Naive thymus-derived CD4-positive, alpha-beta T cell (primary cell): ENCODE results near the gene COPE. TPM values are rescaled to one million over a fixed set of nuclear protein-coding genes. Genes with fewer than 3 reads are reported as not detected.

Experiments
- ATAC-seq: fragments of 150-1000 bp; cut with Tn5 transposase; 2 replicates; pipeline ENCODE4 v1.10.0; 2021; ENCODE audit warnings: mild to moderate bottlenecking, moderate library complexity
- CTCF ChIA-PET: fragments of 350-600 bp; sonication (Branson Sonifier 250); formaldehyde crosslinking; loops from one replicate; lab custom pipeline; 2021; ENCODE audit warnings: antibody characterized with exemption; lab: Charles Lee
- POLR2A ChIA-PET: fragments of 350-600 bp; sonication (Branson Sonifier 250); formaldehyde crosslinking; loops from one replicate; lab custom pipeline; 2021; ENCODE audit warnings: antibody characterized with exemption, inconsistent platforms; lab: Charles Lee
- DNase-seq, 9 donors: peaks; one replicate each; pipeline versions ENCODE4 v3.0.0 to v3.0.0-alpha.2; 2020 to 2022; ENCODE audit warnings: mixed read lengths in 1 of 9
- H3K27ac ChIP-seq: one replicate; pipeline ENCODE4 v1.7.0; 2013; ENCODE audit warnings: mild to moderate bottlenecking, low read depth, low read length, moderate library complexity
- H3K27me3 ChIP-seq, 2 donors: one replicate each; pipeline ENCODE4 v1.7.0; 2013; ENCODE audit warnings: low read length in 2 of 2, mild to moderate bottlenecking in 2 of 2, moderate library complexity in 2 of 2; ENCODE audit not compliant: control insufficient read depth in 2 of 2, insufficient read depth in 2 of 2
- H3K36me3 ChIP-seq, 3 experiments: 1 replicate in 2 of 3; 2 replicates in 1 of 3; pipeline ENCODE4 v1.7.0; 2013; ENCODE audit warnings: low read length in 3 of 3, mild to moderate bottlenecking in 3 of 3, moderate library complexity in 1 of 3; ENCODE audit not compliant: insufficient read depth in 3 of 3, control insufficient read depth in 2 of 3
- H3K4me1 ChIP-seq, 2 donors: one replicate each; pipeline ENCODE4 v1.7.0; 2013; ENCODE audit warnings: low read length in 2 of 2, mild to moderate bottlenecking in 2 of 2, moderate library complexity in 1 of 2; ENCODE audit not compliant: control insufficient read depth in 2 of 2, insufficient read depth in 2 of 2
- H3K4me3 ChIP-seq: 2 replicates; pipeline ENCODE4 v1.7.0; 2013; ENCODE audit warnings: mild to moderate bottlenecking, low read length
- H3K9me3 ChIP-seq, 3 experiments: 1 replicate in 2 of 3; 2 replicates in 1 of 3; pipeline ENCODE4 v1.7.0; 2013; ENCODE audit warnings: low read length in 3 of 3; ENCODE audit not compliant: control insufficient read depth in 2 of 3
- H3K27ac Mint-ChIP-seq, 9 donors: one replicate each; pipeline ENCODE4 v1.8.0; 2020 to 2022; ENCODE audit warnings: mixed read lengths in 9 of 9, mild to moderate bottlenecking in 8 of 9, moderate library complexity in 5 of 9, inconsistent platforms in 2 of 9
- H3K27me3 Mint-ChIP-seq, 5 donors: one replicate each; pipeline ENCODE4 v1.8.0; 2021 to 2022; ENCODE audit warnings: mixed read lengths in 5 of 5, mild to moderate bottlenecking in 1 of 5
- H3K36me3 Mint-ChIP-seq, 5 donors: one replicate each; pipeline ENCODE4 v1.8.0; 2020 to 2022; ENCODE audit warnings: mixed read lengths in 5 of 5, mild to moderate bottlenecking in 3 of 5, inconsistent platforms in 1 of 5
- H3K4me1 Mint-ChIP-seq, 7 donors: one replicate each; pipeline ENCODE4 v1.8.0; 2020 to 2022; ENCODE audit warnings: mixed read lengths in 7 of 7, mild to moderate bottlenecking in 3 of 7, inconsistent platforms in 1 of 7
- H3K4me3 Mint-ChIP-seq, 10 donors: one replicate each; pipeline ENCODE4 v1.8.0; 2020 to 2022; ENCODE audit warnings: mild to moderate bottlenecking in 10 of 10, mixed read lengths in 10 of 10, moderate library complexity in 6 of 10, inconsistent platforms in 2 of 10
- H3K9me3 Mint-ChIP-seq, 11 donors: one replicate each; pipeline ENCODE4 v1.8.0; 2020 to 2022; ENCODE audit warnings: mixed read lengths in 11 of 11, mild to moderate bottlenecking in 4 of 11, inconsistent platforms in 1 of 11, moderate library complexity in 1 of 11
- intact Hi-C, 2 donors: fragments of 100-400 bp; cut with micrococcal nuclease; formaldehyde crosslinking; loops; one replicate each; pipeline ENCODE4 v1.15.1; 2023
- polyA plus RNA-seq, 2 donors: library from polyadenylated mRNA; unstranded; fragments of 300-500 nt; fragmentation: Illumina TruSeq; gene quantifications; one replicate each; pipeline ENCODE4 v1.2.3, GENCODE V29; 2021
- total RNA-seq, 6 experiments: library from RNA in 5 of 6; stranded (reverse) in 5 of 6; gene quantifications; 1 replicate in 5 of 6; 2 replicates in 1 of 6; pipeline ENCODE4 v1.2.3 and lab custom pipeline; 2021 to 2026

The COPE gene
- total and polyA plus RNA-seq, 7 experiments from 2014 or later: 124 to 283 (median 182) TPM

GRCh38 chr19:18861235-18861634 lies 58.0 kb downstream of the COPE start:
- no peak overlapping the region for H3K27ac ChIP-seq
- Mint-ChIP-seq H3K27ac (no peak overlapping the region), H3K4me3 (no peak overlapping the region), H3K9me3 (peaks cover 0 to 2% (median 0%) of the 10 kb centered on the region in 11 donors), H3K36me3 (peaks cover 5 to 47% (median 6%) of the 10 kb centered on the region in 5 donors), H3K27me3 (no peaks in the 10 kb centered on the region), H3K4me1 (no peaks in the 10 kb centered on the region)
- intact Hi-C loops: no loop called here
- no peak overlapping the region for H3K4me3 ChIP-seq
- no peaks in the 10 kb centered on the region for H3K27me3 ChIP-seq
- peaks cover 13 to 100% (median 15%) of the 10 kb centered on the region in 3 experiments for H3K36me3 ChIP-seq
- ChIA-PET CTCF (interaction anchor here (1.0 kb wide), 2 partner anchors 268 to 340 kb away, joined by 3 read pairs; no protein-coding TSS in a partner anchor), POLR2A (no interaction called here)
- ATAC-seq (no peak), DNase-seq (no peak)
- no peaks in the 10 kb centered on the region for H3K9me3 ChIP-seq
- H3K4me1 ChIP-seq: no peaks in the 10 kb centered on the region

- Mint-ChIP-seq H3K9me3 (no peaks in the 10 kb centered on the region), H3K4me1 (no peaks in the 10 kb centered on the region), H3K36me3 (peaks cover under 1 to 47% (median 6%) of the 10 kb centered on the region in 5 donors), H3K27ac (peak overlapping the region in 2 of 9 donors; percentile 20 to 25), H3K27me3 (no peaks in the 10 kb centered on the region), H3K4me3 (no peak overlapping the region)
- Histone ChIP-seq H3K4me1 (no peaks in the 10 kb centered on the region), H3K36me3 (peaks cover 11 to 100% (median 15%) of the 10 kb centered on the region in 3 experiments), H3K4me3 (no peak overlapping the region), H3K27ac (no peak overlapping the region), H3K27me3 (no peaks in the 10 kb centered on the region), H3K9me3 (no peaks in the 10 kb centered on the region)
- no peak for DNase-seq
- intact Hi-C loops: no loop called here
- no peak for ATAC-seq
- CTCF ChIA-PET: interaction anchor here (1.0 to 2.1 kb wide), 3 partner anchors 13 to 339 kb away, joined by 3 to 8 read pairs (median 3); no protein-coding TSS in a partner anchor
- POLR2A ChIA-PET: no interaction called here
Measured at GRCh38 chr19:18860725-18861124, 58.5 kb downstream of the COPE start.

- no peak for DNase-seq
- Histone ChIP-seq H3K27me3 (no peaks in the 10 kb centered on the region), H3K4me1 (no peaks in the 10 kb centered on the region), H3K9me3 (no peaks in the 10 kb centered on the region), H3K27ac (no peak overlapping the region), H3K36me3 (peaks cover 9 to 100% (median 15%) of the 10 kb centered on the region in 3 experiments), H3K4me3 (no peak overlapping the region)
- H3K27me3 Mint-ChIP-seq: no peaks in the 10 kb centered on the region
- peaks cover 0 to 50% (median 6%) of the 10 kb centered on the region in 5 donors for H3K36me3 Mint-ChIP-seq
- H3K4me3 Mint-ChIP-seq: no peak overlapping the region
- H3K9me3 Mint-ChIP-seq: no peaks in the 10 kb centered on the region
- H3K27ac Mint-ChIP-seq: peak overlapping the region in 2 of 9 donors; percentile 20 to 25
- CTCF ChIA-PET: interaction anchor here (1.0 to 2.1 kb wide), 3 partner anchors 13 to 339 kb away, joined by 3 to 8 read pairs (median 3); no protein-coding TSS in a partner anchor
- intact Hi-C loops: no loop called here
- POLR2A ChIA-PET: no interaction called here
- H3K4me1 Mint-ChIP-seq: no peaks in the 10 kb centered on the region
- ATAC-seq: no peak
Measured at GRCh38 chr19:18860302-18860700, 58.9 kb downstream of the COPE start.

- DNase-seq: no peak
- Mint-ChIP-seq H3K27ac (no peak overlapping the region), H3K4me1 (no peaks in the 10 kb centered on the region), H3K4me3 (no peak overlapping the region), H3K9me3 (no peaks in the 10 kb centered on the region), H3K36me3 (peaks cover 0 to 50% (median 6%) of the 10 kb centered on the region in 5 donors), H3K27me3 (no peaks in the 10 kb centered on the region)
- H3K27ac ChIP-seq: no peak overlapping the region
- ATAC-seq: no peak
- no peaks in the 10 kb centered on the region for H3K4me1 ChIP-seq
- ChIA-PET POLR2A (no interaction called here), CTCF (interaction anchor here (2.1 kb wide), 1 partner anchor 12 kb away, joined by 8 read pairs; no protein-coding TSS in a partner anchor)
- no peaks in the 10 kb centered on the region for H3K9me3 ChIP-seq
- no peaks in the 10 kb centered on the region for H3K27me3 ChIP-seq
- H3K4me3 ChIP-seq: no peak overlapping the region
- intact Hi-C loops: no loop called here
- peaks cover 13 to 100% (median 15%) of the 10 kb centered on the region in 3 experiments for H3K36me3 ChIP-seq
Measured at GRCh38 chr19:18859676-18860301, 59.4 kb downstream of the COPE start.

GRCh38 chr19:18858906-18859646 lies 60.1 kb downstream of the COPE start:
- intact Hi-C loops: no loop called here
- no peaks in the 10 kb centered on the region for H3K9me3 ChIP-seq
- ChIA-PET CTCF (interaction anchor here (2.1 kb wide), 1 partner anchor 12 kb away, joined by 8 read pairs; no protein-coding TSS in a partner anchor), POLR2A (no interaction called here)
- H3K27ac ChIP-seq: no peak overlapping the region
- H3K36me3 ChIP-seq: peaks cover 15 to 100% (median 20%) of the 10 kb centered on the region in 3 experiments
- H3K4me3 Mint-ChIP-seq: no peak overlapping the region
- H3K27ac Mint-ChIP-seq: no peak overlapping the region
- H3K4me1 Mint-ChIP-seq: no peaks in the 10 kb centered on the region
- DNase-seq (no peak), ATAC-seq (no peak)
- peaks cover 0 to 47% (median 6%) of the 10 kb centered on the region in 5 donors for H3K36me3 Mint-ChIP-seq
- no peaks in the 10 kb centered on the region for H3K9me3 Mint-ChIP-seq
- no peaks in the 10 kb centered on the region for H3K27me3 ChIP-seq
- no peaks in the 10 kb centered on the region for H3K4me1 ChIP-seq
- H3K27me3 Mint-ChIP-seq: no peaks in the 10 kb centered on the region
- H3K4me3 ChIP-seq: no peak overlapping the region

GRCh38 chr19:18857223-18857622 lies 62.0 kb downstream of the COPE start:
- no peak for DNase-seq
- Mint-ChIP-seq H3K9me3 (no peaks in the 10 kb centered on the region), H3K36me3 (peaks cover 0 to 48% (median 6%) of the 10 kb centered on the region in 5 donors), H3K27me3 (no peaks in the 10 kb centered on the region), H3K27ac (no peak overlapping the region), H3K4me3 (no peak overlapping the region), H3K4me1 (no peaks in the 10 kb centered on the region)
- ChIA-PET POLR2A (no interaction called here), CTCF (no interaction called here)
- Histone ChIP-seq H3K27me3 (no peaks in the 10 kb centered on the region), H3K4me3 (no peak overlapping the region), H3K4me1 (no peaks in the 10 kb centered on the region), H3K9me3 (no peaks in the 10 kb centered on the region), H3K36me3 (peaks cover 23 to 100% (median 35%) of the 10 kb centered on the region in 3 experiments), H3K27ac (no peak overlapping the region)
- intact Hi-C loops: no loop called here
- no peak for ATAC-seq
